Fibroblast of lung (primary cell): ENCODE measurements around the gene CDIPT.

Source experiments
- CTCF ChIP-seq, 2 donors: IDR thresholded peaks in 1 of 2; conservative IDR thresholded peaks in 1 of 2; 1 replicate in 1 of 2; 2 replicates in 1 of 2; pipeline ENCODE4 v1.5.1; 2011 to 2012; ENCODE audit warnings: low read length in 2 of 2, control low read depth in 1 of 2, inconsistent platforms in 1 of 2, low read depth in 1 of 2, mild to moderate bottlenecking in 1 of 2
- EZH2 ChIP-seq: IDR thresholded peaks from 2 replicates; pipeline ENCODE4 v1.5.1; 2012; ENCODE audit warnings: low read length, control low read depth, mild to moderate bottlenecking; ENCODE audit errors: missing control alignments

- TF ChIP-seq CTCF (conservative IDR thresholded peaks at IDR 0.05 in 1 of 2, IDR thresholded peaks at IDR 0.05 in 1 of 2; ENCODE audit: low read depth in 1 of 2, low read length in 2 of 2) (no peak), EZH2 (no peak)
Measured at GRCh38 chr16:29836623-29837022, 26.4 kb downstream of the CDIPT start.
